Gastroesophageal sphincter (tissue), 3 donors: ENCODE results near the gene TSPAN32.

Experiments
- EP300 ChIP-seq: sonication (generic); formaldehyde crosslinking; IDR thresholded peaks from one replicate; pipeline ENCODE4 v1.6.1; 2017; ENCODE audit warnings: antibody characterized with exemption, mild to moderate bottlenecking
- POLR2A ChIP-seq, 2 donors: fragments of 450-650 bp; IDR thresholded peaks; one replicate each; pipeline ENCODE4 v1.6.1; 2017; ENCODE audit warnings: antibody characterized with exemption in 2 of 2, mild to moderate bottlenecking in 2 of 2, moderate library complexity in 1 of 2
- POLR2AphosphoS5 ChIP-seq: sonication (generic); formaldehyde crosslinking; IDR thresholded peaks from one replicate; pipeline ENCODE4 v1.6.1; 2017; ENCODE audit warnings: antibody characterized with exemption
- TF ChIP-seq, protein P1 (sequence below), 4 experiments: fragments of 200-600 bp in 2 of 4; fragments of 450-650 bp in 2 of 4; sonication (generic) in 1 of 4; IDR thresholded peaks; one replicate each; pipeline ENCODE4 v1.5.1; 2017 to 2019; ENCODE audit warnings: antibody characterized with exemption in 4 of 4, mild to moderate bottlenecking in 2 of 4, moderate library complexity in 2 of 4

DNA sequence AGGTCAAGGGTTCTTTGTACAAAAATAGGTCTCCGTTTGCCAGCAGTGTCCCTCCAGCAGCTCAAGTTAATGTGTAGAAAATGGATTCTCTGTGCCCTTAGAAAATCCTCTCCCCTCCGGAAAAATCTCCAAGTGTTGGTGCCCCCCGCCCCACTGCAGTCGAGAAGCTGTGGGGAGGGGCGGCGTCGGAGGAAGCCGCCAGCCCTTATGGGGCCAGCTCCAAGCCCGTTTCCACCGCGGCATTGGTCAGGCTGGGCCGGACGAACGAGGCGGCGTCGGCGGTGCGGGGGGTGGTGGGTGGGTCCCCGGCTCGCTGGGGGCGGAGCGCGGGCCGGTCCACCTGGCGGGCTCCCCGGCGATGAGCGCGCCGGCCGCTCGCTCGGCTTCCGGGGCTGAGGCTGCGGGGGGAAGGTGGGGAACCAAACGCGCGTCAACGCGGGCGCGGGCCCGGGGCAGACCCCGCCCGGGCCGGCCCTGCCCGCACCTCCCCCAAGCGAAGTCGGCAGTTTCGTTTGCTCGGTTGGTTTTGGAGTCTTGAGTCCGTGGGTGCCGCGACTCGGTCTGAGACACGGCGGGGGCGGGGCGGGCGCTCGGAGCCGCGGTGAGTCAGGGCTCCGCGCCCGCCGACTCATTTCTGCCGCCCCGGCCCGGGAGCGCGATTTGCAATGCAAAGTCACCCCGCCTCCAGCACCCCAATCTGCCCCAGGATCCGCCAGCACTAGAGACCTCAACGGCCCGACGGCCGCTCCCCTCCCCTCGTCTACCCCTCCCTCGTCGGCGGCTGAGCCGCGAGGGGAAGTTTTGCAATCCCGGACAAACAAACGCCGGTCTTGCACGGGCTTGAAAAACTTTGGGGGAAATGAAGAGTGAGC, 32.8 kb upstream of the TSPAN32 start:
- TF ChIP-seq, protein P1, sequence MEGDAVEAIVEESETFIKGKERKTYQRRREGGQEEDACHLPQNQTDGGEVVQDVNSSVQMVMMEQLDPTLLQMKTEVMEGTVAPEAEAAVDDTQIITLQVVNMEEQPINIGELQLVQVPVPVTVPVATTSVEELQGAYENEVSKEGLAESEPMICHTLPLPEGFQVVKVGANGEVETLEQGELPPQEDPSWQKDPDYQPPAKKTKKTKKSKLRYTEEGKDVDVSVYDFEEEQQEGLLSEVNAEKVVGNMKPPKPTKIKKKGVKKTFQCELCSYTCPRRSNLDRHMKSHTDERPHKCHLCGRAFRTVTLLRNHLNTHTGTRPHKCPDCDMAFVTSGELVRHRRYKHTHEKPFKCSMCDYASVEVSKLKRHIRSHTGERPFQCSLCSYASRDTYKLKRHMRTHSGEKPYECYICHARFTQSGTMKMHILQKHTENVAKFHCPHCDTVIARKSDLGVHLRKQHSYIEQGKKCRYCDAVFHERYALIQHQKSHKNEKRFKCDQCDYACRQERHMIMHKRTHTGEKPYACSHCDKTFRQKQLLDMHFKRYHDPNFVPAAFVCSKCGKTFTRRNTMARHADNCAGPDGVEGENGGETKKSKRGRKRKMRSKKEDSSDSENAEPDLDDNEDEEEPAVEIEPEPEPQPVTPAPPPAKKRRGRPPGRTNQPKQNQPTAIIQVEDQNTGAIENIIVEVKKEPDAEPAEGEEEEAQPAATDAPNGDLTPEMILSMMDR (IDR thresholded peaks at IDR 0.05) = no peak
- TF ChIP-seq POLR2AphosphoS5 = no peak
- no peak for TF ChIP-seq EP300
- no peak for TF ChIP-seq POLR2A (IDR thresholded peaks at IDR 0.05)
